ENCODE results near the gene RALGAPA1. TPM values are rescaled to one million over a fixed set of nuclear protein-coding genes. Genes with fewer than 3 reads are reported as not detected.

The RALGAPA1 gene
- total RNA-seq (2022; extraction: Qiagen RNA extraction; ENCODE audit: low read depth) = 4.4 to 9.0 TPM (median 7.5 TPM) in 5 replicates

DNA sequence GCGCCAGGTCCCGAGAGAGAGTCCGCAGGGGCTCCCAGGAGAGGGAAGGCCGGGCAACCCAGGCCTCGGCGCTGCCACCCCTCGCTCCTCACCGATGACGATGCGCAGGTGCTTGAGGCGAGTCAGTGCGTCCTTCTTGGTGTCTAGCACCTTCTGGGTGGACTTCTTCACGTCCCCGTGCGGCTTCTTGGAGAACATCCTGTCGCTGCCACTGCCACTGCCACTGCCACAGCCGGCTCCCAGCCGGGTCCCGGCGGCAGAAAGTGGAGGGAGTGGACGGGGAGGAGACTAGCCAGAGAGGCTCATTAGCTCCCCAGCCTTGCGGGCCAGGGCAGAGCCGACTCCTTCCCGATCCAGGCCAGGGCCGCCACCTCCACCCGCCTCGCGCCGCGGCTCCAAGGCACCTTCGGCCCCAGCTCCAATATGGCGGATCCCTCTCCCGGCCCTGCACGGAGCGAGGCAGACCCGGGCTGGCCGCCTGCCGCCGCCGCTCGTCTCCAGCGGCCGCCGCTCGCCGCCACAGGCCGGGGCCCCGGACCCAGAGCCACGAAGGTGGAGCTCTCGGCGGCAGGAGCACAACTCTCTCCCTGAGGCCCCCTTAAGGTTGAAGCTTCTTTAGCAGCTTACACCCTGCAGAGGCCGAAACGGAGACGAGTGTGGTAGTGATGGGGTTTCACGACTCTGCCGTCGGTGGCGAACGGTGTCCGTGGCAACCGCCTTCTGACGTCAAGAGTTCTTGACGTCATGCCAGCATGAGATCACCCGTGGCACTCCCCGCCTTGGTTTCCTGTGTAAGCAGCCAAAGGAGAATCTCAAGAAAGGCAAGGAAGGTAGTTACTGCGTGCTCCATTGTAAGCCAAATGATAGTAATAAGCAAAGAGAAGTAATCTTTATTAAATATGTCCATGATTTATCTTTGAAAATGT is at the start of gene RALGAPA1:
Gene RALGAPA1, minus strand, starts transcription at position 658 of the 926 bp plus-strand sequence. Its CDS starts 460 bp downstream, at position 198.

DNA sequence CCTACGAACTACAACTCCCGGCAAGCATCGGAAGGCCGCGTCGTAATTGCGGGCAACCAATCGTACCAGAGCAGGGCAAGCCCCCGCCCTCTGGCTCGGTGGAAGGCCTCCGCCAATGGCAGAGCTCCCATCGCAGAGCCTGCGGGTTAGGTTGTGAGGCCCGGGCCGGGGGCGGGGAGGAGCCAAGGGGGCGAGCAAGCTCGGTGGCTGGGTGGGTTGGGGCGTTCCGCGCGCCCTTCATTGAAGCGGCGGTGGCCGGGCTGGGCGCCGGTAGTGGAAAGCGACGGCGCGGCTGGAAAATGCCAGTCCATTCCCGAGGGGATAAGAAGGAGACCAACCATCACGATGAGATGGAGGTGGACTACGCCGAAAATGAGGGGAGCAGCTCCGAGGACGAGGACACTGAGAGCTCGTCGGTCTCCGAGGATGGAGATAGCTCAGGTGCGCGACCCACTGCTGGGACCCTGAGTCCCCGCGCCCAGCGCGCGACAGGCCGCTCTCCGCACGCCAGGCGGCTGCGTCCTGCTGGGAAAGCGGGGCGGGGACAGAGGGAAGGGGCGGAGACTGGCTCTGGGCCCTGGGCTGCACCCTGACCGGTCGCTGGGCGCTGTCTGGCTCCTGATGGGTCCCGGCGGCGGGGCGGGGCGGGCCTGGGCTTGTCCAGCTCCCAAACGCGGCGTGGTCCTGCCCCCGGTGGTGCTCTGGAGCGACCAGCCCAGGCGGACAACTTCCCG is 17.3 kb upstream of the RALGAPA1 start, which contains the start of gene BRMS1L:
Gene BRMS1L, plus strand, starts transcription at position 121 of the 734 bp plus-strand sequence. Its CDS starts 179 bp downstream, at position 300.

DNA sequence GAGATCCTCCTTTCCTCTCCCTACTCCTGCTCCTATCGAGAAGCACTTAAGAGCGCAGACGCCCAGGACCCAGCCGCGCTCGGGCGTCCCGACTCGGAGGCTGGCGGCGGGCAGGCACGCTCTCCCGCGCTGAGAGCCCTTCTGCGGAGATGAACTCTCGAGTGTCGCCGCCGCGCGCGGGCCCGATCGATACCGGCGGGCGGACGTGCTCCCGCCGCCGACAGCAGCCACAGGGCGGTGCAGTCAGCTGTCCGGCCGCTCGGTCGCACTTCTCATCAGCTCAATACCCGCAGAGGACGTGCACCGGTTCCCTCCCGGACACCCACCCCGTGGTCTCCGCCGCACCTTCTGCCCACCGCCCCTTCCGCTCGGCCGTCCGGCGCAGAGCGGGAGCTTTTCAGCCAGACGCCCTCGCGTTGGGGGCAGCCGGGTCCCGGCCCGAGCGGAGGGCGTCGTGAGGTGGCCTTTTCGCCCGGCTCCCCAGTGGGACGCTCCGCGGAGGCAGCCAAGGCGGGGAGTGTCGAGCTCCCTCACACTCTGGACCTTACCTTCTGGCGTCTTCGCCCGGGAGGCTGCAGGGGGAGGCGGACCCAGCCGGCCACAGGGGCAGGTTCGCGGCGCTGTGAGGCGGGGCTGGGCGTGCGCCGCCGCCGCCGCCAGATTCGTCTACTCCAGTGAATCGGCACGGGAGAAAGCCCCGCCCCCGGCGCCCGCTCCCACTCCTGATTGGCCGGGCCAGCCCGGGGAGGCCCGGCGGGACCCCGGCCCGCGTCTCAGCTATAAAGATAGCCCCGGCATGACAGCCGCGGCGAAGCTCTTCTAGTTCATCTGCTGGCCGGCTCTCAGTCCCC is 275.5 kb downstream of the RALGAPA1 start, which contains the start of gene INSM2:
Gene INSM2, plus strand, starts transcription at position 808 of the 851 bp plus-strand sequence. CDS start 89 bp downstream, outside the sequence.

Other genes starting within 250 kb of the RALGAPA1 start
- 7.9 to 14.6 TPM (median 11.2 TPM) in 5 replicates for gene BRMS1L, start 17.0 kb upstream of the RALGAPA1 start, total RNA-seq (2022; extraction: Qiagen RNA extraction; ENCODE audit: low read depth)

Data from A549 treated with RU486 at 1 μM for 4 hours (cell line).